IPS-NIHi7 (cell line): Measurements from ENCODE around the gene MIA2.
"Not testable (repeated sequence)": the region's sequence is repeated elsewhere in the genome, so short reads cannot be mapped to it uniquely, and the experiment has no call there.

Experiments
- DNase-seq: peaks from one replicate; pipeline ENCODE4 v3.0.0; 2012; ENCODE audit warnings: mixed read lengths; ENCODE audit errors: extremely low spot score

Gene MIA2

DNA sequence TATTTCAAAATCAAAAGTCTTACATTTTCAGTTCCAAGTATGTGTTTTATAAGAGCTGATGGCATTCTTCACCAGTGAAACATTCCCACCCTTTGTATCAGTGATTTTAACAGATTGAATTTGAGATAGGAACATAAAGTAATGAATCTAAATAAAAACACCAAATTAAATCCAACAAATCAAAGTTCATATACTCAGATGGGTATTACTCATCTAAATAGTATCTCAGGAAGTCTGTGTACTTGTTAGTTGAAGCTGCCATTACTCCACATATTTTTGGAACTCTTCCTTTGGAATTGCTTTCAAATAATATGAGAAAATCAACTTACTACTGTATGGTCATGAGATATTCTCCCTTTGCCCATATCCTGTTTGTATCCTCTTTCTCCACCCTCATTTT lies 89.1 kb downstream of the MIA2 start:
- DNase-seq: no peak

DNA sequence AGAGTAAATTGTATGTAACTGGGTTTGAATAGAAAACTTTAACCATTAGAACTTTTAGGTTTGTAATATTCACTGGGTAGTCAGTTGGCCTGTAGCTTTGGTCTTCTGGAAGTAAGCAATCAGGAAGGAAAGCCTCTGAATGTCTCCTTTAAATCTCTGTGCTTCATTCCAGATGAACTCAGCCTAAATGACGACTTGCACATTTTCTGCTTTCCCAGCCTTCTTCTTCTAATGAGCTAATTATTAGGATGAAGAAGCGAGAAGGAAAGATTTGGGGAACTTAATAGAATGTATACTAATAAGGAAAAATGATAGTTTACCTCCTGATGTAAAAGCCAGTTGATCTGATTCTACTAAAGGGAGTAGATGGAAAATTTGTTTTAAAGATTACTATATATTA lies 90.4 kb downstream of the MIA2 start:
- DNase-seq: no peak

DNA sequence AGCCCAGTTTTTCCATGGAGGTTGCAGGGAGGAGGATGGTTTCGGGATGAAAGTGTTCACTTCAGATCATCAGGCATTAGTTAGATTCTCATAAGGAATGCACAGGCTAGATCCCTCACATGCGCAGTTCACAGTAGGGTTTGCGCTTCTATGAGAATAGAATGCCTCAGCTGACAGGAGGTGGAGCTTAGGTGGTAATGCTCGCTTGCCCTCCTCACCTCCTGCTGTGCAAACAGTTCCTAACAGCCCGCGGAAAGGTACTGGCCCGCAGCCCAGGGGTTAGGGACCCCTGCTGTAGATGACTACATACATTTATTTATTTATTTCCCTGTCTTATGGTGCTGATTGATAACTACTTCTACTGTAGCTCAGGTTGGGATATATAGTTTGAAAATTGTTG lies 105.3 kb downstream of the MIA2 start:
- DNase-seq: peak; percentile 22

- DNase-seq: not testable (repeated sequence)
Measured at GRCh38 chr14:39341126-39341525, 107.4 kb downstream of the MIA2 start.

- no peak for DNase-seq
Measured at GRCh38 chr14:39342768-39343167, 109.1 kb downstream of the MIA2 start.

DNA sequence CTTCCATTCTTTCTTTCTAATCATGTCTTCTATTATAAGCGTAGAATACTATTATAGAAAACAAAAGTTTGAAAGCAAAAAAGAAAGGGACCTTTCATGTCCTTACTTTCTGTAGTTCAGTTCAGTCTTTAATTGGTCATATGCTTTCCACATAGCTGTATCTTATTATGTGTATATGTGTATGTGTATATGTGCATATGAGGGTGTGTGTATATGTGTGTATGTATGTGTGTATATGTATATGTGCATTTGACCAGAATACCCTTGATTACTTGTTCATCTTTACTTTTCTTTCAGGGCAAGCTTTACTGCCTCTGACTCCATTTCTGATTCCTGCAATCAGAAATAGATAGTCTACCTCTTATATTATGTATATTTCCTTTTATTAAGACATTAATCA lies 109.9 kb downstream of the MIA2 start:
- no peak for DNase-seq

DNA sequence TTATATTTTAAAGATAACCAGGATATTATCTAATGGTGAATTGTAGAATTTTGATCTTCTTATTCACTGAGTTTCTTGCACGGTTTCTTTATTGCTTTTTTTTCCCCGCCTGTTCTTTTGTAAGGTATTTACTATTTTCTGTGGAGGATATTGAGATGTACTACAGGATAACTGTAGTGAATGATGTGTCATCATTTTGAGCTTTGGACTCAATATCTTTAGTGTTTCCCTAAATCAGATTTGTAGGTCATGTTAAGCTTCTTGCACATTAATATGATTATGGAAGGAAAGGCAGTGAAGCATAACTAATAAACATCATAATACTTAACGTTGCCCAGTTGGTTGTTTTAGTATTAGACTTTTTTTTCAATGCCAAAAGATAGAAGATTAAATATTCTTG lies 117.2 kb downstream of the MIA2 start:
- DNase-seq: no peak

- no peak for DNase-seq
Measured at GRCh38 chr14:39351708-39352107, 118.0 kb downstream of the MIA2 start.

- DNase-seq: not testable (repeated sequence)
Measured at GRCh38 chr14:39359069-39359468, 125.4 kb downstream of the MIA2 start.

DNA sequence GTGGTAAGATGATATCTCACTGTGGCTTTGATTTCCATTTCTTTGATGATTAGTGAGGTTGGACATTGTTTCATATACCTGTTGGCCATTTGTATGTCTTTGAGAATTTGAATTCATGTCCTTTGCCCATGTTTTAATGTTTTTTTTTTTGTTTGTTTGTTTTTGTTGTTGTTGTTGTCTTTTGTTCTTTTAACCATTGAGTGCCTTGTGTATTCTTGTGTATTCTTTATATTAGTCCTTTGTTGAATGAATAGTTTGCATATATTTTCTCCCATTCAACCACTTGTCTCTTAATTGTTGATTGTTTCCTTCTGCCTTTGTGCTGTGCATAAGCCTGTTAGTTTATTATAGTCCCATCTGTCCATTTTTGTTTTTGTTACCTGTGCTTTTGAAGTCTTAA lies 126.6 kb downstream of the MIA2 start:
- DNase-seq: no peak

DNA sequence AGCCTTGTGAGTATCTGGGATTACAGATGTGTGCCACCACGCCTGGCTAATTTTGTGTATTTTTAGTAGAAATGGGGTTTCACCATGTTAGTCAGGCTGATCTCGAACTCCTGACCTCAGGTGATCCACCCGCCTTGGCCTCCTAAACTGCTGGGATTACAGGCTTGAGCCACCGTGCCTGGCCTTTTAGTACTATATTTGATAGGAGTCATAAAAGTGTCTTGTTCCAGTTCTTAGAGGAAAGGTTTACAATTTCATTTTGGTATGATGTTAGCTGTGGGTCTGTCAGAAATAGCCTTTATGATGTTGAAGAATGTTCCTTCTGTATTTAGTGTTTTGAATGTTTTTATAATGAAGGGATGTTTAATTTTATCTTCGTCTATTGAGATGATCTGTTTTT lies 127.8 kb downstream of the MIA2 start:
- not testable (repeated sequence) for DNase-seq

- no peak for DNase-seq
Measured at GRCh38 chr14:39364509-39364908, 130.8 kb downstream of the MIA2 start.

GRCh38 chr14:39365354-39365753 lies 131.6 kb downstream of the MIA2 start:
- no peak for DNase-seq

- DNase-seq: no peak
Measured at GRCh38 chr14:39366460-39367386, 133.0 kb downstream of the MIA2 start.

GRCh38 chr14:39367387-39367751 lies 133.7 kb downstream of the MIA2 start:
- DNase-seq: peak; percentile 26

DNA sequence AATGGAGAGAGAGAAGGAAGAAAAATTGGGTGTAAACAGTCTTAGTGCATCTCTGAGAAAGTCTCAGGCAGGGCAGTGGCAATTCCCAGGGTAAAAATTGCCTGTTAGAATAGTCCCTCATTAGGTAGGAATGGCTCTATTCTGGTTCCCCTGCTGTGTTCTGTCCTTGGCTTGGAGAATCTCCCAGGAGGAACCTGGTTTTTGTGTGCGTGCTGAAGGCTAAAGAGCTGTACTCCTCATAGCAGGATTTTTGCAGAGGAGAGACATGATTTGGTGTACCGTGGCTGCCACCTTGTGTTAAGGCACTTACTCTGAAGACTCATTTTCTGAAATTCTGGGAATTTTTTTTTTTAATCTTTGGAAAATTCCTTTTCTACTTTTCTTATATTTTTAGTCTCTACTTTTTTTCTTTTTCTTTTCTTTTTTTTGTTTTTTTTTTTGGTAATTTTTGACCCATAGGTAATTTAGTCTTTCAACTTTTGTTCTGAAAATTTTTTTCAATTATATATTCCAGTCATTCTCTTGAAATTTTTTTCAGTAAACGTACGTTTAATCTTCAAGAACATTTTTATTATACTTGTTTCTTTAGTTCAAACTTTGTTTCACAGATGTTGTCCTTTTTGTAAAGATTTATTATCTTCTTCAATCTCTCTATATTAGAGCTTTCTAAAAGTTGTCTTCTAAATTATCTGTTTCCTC lies 134.7 kb downstream of the MIA2 start:
- peak; percentile 76 for DNase-seq

- no peak for DNase-seq
Measured at GRCh38 chr14:39369029-39369428, 135.3 kb downstream of the MIA2 start.

GRCh38 chr14:39370415-39370814 lies 136.7 kb downstream of the MIA2 start:
- DNase-seq: no peak

DNA sequence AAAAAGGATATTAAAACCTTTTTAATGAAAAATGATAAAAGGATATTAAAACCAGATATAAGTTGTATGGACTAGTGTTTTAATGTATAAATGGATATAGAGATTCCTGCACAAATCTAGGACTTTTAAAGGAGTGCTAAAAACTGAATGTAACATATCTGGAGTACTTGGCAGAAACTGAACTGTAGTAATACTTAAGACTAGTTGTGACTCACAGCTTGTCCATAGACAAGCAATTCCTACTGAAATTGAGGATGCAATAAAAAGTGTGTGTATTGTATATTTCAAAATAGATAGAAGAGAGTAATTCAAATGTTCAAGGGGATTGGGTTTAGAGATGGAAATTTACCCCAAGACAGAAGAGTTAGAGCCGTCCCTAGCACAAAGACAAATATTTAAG lies 138.9 kb downstream of the MIA2 start:
- DNase-seq: no peak

GRCh38 chr14:39374851-39375250 lies 141.1 kb downstream of the MIA2 start:
- no peak for DNase-seq

DNA sequence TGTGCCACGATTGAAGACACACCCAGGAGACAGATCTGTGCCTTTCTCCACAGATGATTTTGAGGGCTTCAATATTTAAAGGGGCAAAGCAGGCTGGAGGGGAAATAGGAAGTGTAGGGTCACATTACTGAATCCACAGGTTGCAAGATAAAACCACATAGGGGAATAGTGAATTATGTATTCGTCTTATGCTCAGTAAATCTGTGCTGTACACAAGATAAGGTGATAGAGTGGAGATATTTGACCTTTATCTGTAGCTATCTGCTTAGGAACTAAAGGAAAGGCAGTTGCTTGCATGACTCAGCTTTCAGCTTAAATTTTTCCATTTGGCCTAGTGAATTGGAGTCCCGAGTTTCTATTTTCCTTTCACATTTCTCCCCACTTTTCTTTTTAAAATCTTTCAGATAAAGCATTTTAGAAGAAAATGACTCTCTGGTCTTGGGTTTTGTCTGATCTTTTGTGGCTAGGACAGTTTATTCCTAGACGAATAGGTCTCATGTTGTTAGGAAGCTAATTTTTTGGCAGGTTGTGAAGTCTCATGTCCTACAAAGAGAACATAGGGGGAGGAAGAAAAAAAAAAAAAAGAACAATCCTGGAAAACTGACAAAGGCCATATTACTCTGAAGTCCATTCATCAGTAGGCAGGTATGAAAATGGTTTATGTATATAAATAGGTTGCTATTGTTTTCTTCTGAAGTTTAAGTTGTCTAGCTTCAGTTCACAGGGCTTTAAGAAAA lies 143.1 kb downstream of the MIA2 start:
- no peak for DNase-seq

DNA sequence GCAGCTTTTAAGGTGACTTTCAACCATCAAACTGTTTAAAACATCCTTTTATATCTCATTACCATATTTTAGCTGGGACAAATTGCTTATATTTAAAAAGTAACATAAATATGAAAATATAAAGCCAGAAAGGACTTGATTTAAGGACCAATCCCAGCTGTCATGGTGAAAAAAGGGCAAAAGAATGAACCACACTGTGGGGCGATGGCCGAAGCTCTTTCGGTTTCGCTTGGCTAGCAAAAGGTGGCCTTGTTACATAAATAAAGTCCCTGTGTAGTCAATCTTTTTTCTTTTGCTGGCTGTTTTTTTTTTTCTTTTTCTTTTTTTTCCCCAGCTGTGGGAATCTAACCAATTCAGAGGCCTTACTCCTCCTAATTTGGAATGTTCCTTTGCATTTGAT lies 147.7 kb downstream of the MIA2 start:
- DNase-seq: no peak
